Uterus (tissue), 4 donors: ENCODE data around the gene GRK5. TPM values are rescaled to one million over a fixed set of nuclear protein-coding genes. Genes with fewer than 3 reads are reported as not detected.
"Not testable (repeated sequence)": the region's sequence is repeated elsewhere in the genome, so short reads cannot be mapped to it uniquely, and the experiment has no call there.

Source experiments
- DNase-seq, 2 donors: peaks; one replicate each; pipeline ENCODE4 v3.0.0-alpha.2; 2019 to 2020
- H3K27ac ChIP-seq, 2 donors: fragments of 200-600 bp; sonication (generic); 1 replicate in 1 of 2; 2 replicates in 1 of 2; pipeline ENCODE4 v1.5.1; 2016 to 2018
- H3K27me3 ChIP-seq, 2 donors: fragments of 200-600 bp; sonication (generic); one replicate each; pipeline ENCODE4 v1.5.1; 2018 to 2019; ENCODE audit warnings: control low read depth in 1 of 2
- H3K36me3 ChIP-seq, 2 donors: fragments of 200-600 bp; sonication (generic); one replicate each; pipeline ENCODE4 v1.5.1; 2019; ENCODE audit warnings: control low read depth in 1 of 2
- H3K4me1 ChIP-seq, 2 donors: fragments of 200-600 bp; sonication (generic); one replicate each; pipeline ENCODE4 v1.5.1; 2018 to 2019; ENCODE audit warnings: control low read depth in 1 of 2
- H3K4me3 ChIP-seq, 2 donors: fragments of 200-600 bp; sonication (generic); 1 replicate in 1 of 2; 2 replicates in 1 of 2; pipeline ENCODE4 v1.5.1; 2018 to 2019; ENCODE audit warnings: mild to moderate bottlenecking in 1 of 2
- H3K9me3 ChIP-seq, 2 donors: fragments of 200-600 bp; sonication (generic); one replicate each; pipeline ENCODE4 v1.5.1; 2019; ENCODE audit warnings: control low read depth in 1 of 2
- CTCF ChIP-seq, 4 experiments: fragments of 200-600 bp in 2 of 4; fragments of 450-650 bp in 2 of 4; sonication (generic) in 2 of 4; IDR thresholded peaks; one replicate each; pipeline ENCODE4 v1.5.1; 2016 to 2019; ENCODE audit warnings: antibody characterized with exemption in 4 of 4, mild to moderate bottlenecking in 2 of 4, moderate library complexity in 1 of 4
- POLR2A ChIP-seq, 2 donors: fragments of 450-650 bp; IDR thresholded peaks; one replicate each; pipeline ENCODE4 v1.6.1; 2016; ENCODE audit warnings: antibody characterized with exemption in 2 of 2, mild to moderate bottlenecking in 1 of 2, moderate library complexity in 1 of 2
- intact Hi-C: fragments of 100-400 bp; cut with DNase I; formaldehyde crosslinking; loops from one replicate; pipeline ENCODE4 v1.15.1; 2023; ENCODE audit warnings: low total_unique reads
- total RNA-seq, 4 donors: library from RNA; depleted of rRNA in 3 of 4; stranded (reverse); fragments of >200 nt in 3 of 4; gene quantifications; one replicate each; pipeline versions ENCODE4 v1.1.0 to v1.2.4, GENCODE V29; 2014 to 2023
- donor health status: DM: yes; HTN: yes; CAD: no.

The GRK5 gene
- total RNA-seq, 4 donors from 2014 or later, result 11.6 to 34.6 (median 14.1) TPM

DNA sequence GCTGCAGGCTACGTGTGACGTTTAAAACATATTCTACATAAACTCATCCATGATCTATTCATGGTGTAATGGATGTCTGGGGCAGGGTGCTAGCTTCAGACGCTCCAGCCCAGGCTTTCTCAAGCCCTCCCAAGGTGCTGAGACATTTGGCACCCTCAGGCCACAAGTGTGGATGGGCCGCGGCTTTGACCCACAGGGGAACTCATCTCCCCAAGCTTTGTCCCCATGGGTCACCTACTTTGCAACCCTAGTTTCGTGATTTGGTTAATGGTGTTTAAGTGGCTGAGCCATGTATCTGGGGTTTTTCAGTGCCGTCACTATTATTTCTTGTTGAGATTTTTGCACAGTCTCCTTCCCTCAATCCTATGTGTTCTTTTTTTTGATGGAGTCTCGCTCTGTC, 66.0 kb downstream of the GRK5 start:
- TF ChIP-seq POLR2A (IDR thresholded peaks at IDR 0.05) (no peak), CTCF (IDR thresholded peaks at IDR 0.05) (no peak)
- intact Hi-C loops, result no loop called here
- H3K9me3 ChIP-seq, result no peaks in the 10 kb centered on the region
- no peak overlapping the region for H3K4me3 ChIP-seq
- H3K27me3 ChIP-seq, result no peaks in the 10 kb centered on the region
- DNase-seq, result no peak
- H3K4me1 ChIP-seq, result peaks cover 9 to 18% of the 10 kb centered on the region in 2 donors
- no peak overlapping the region for H3K27ac ChIP-seq
- H3K36me3 ChIP-seq, result no peaks in the 10 kb centered on the region

GRCh38 chr10:119274519-119275045, 67.2 kb downstream of the GRK5 start:
- peaks cover 9 to 18% of the 10 kb centered on the region in 2 donors for H3K4me1 ChIP-seq
- peak overlapping the region; percentile 44 to 48 for H3K27ac ChIP-seq
- H3K9me3 ChIP-seq, result no peaks in the 10 kb centered on the region
- intact Hi-C loops, result no loop called here
- no peak overlapping the region for H3K4me3 ChIP-seq
- TF ChIP-seq POLR2A (IDR thresholded peaks at IDR 0.05), result no peak
- TF ChIP-seq CTCF (IDR thresholded peaks at IDR 0.05), result no peak
- H3K27me3 ChIP-seq, result no peaks in the 10 kb centered on the region
- no peaks in the 10 kb centered on the region for H3K36me3 ChIP-seq
- DNase-seq, result no peak

DNA sequence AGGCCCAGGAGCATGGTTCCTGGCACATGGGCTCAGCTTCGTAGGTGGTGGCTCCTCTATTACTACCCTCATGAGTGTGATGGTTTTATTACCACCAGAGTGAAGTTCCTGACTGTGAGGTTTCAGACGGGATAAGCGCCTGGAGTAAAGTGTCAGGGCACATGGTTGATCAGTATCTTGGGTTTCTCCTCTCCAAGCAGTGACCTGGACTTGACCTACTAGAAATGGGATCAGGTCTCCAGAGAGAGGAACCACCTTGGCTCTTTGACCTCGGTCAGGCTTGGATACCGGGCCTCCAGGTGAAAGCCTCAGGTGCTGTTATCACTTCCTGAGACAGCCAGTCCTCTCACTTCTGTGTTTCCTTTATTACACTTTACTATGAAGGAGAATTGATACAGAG, 67.7 kb downstream of the GRK5 start:
- Histone ChIP-seq H3K4me1 (peaks cover 9 to 18% of the 10 kb centered on the region in 2 donors), H3K4me3 (no peak overlapping the region), H3K27me3 (no peaks in the 10 kb centered on the region), H3K36me3 (no peaks in the 10 kb centered on the region), H3K9me3 (no peaks in the 10 kb centered on the region), H3K27ac (peak overlapping the region; percentile 44 to 48)
- DNase-seq, result no peak
- intact Hi-C loops, result no loop called here
- TF ChIP-seq CTCF (IDR thresholded peaks at IDR 0.05) (no peak), POLR2A (IDR thresholded peaks at IDR 0.05) (no peak)

DNA sequence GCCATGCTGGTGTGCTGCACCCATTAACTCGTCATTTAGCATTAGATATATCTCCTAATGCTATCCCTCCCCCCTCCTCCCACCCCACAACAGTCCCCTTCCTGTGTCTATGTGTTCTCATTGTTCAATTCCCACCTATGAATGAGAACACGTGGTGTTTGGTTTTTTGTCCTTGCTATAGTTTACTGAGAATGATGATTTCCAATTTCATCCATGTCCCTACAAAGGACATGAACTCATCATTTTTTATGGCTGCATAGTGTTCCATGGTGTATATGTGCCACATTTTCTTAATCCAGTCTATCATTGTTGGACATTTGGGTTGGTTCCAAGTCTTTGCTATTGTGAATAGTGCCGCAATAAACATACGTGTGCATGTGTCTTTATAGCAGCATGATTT, 68.8 kb downstream of the GRK5 start:
- peaks cover 9 to 11% of the 10 kb centered on the region in 2 donors for H3K4me1 ChIP-seq
- DNase-seq, H3K4me3 ChIP-seq, H3K9me3 ChIP-seq, H3K27ac ChIP-seq, H3K36me3 ChIP-seq, intact Hi-C loops, H3K27me3 ChIP-seq: not testable (repeated sequence)

DNA sequence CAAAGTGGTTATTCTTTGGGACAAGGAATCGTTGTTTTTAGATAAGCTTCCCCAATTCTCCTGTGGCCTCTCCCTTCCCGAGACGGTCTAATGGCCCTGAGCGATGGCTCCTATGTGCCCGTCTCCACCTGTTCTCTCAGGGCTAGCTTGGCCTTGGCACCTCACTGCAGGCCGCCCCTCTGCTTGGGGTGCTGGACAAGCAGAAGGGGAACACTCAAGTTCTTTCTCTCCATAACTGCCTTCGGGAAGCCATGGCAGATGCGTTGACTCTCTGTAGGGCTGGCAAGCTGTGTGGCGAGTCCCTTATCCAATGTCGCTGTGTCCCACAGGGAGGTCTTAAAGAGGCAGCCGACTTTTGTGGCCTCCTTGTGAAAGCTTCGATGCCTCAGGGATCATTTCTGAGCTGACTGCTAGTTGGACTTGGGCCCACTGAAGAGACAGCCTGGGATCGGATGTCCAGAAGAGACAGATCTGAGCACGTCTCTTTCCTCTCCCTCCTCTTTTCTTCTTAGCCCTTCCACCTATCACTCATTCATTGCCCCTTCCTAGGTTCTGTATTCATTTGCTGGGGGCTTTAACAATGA, 70.8 kb downstream of the GRK5 start:
- Histone ChIP-seq H3K36me3 (no peaks in the 10 kb centered on the region), H3K4me3 (no peak overlapping the region), H3K9me3 (no peaks in the 10 kb centered on the region), H3K27ac (no peak overlapping the region), H3K4me1 (peaks cover 4 to 23% of the 10 kb centered on the region in 2 donors), H3K27me3 (no peaks in the 10 kb centered on the region)
- no peak for TF ChIP-seq POLR2A (IDR thresholded peaks at IDR 0.05)
- TF ChIP-seq CTCF (IDR thresholded peaks at IDR 0.05), result no peak
- DNase-seq, result no peak
- intact Hi-C loops, result no loop called here
